Loucy (cell line): ENCODE measurements around the gene TEAD1.

ENCODE experiments used
- CTCF ChIP-seq: fragments of 200-600 bp; sonication (generic); conservative IDR thresholded peaks from 2 replicates; pipeline ENCODE4 v1.5.1; 2014; ENCODE audit warnings: mild to moderate bottlenecking, antibody characterized with exemption, low read length
- EZH2phosphoT487 ChIP-seq: fragments of 200-600 bp; IDR thresholded peaks from 2 replicates; pipeline ENCODE4 v1.6.1; 2018; ENCODE audit warnings: antibody characterized with exemption, mild to moderate bottlenecking, moderate library complexity, borderline replicate concordance

GRCh38 chr11:12640355-12640754, 33.9 kb upstream of the TEAD1 start:
- TF ChIP-seq CTCF, result no peak
- no peak for TF ChIP-seq EZH2phosphoT487
